Panc1 (cell line): ENCODE data around the gene ABCA1.

ENCODE experiments used
- POLR2AphosphoS5 ChIP-seq: IDR thresholded peaks from 2 replicates; pipeline ENCODE4 v1.6.1; 2012; ENCODE audit warnings: mild to moderate bottlenecking, low read depth, low read length, moderate library complexity
- REST ChIP-seq, 2 experiments: IDR thresholded peaks; 2 replicates each; pipeline ENCODE4 v1.6.1; 2011 to 2012; ENCODE audit warnings: low read depth in 2 of 2, control low read depth in 1 of 2, low read length in 1 of 2, mild to moderate bottlenecking in 1 of 2, moderate library complexity in 1 of 2; ENCODE audit not compliant: insufficient read depth in 1 of 2
- TF ChIP-seq, protein P1 (sequence below): fragments of 450-650 bp; IDR thresholded peaks from 2 replicates; pipeline ENCODE4 v1.5.1; 2017; ENCODE audit warnings: mild to moderate bottlenecking

DNA sequence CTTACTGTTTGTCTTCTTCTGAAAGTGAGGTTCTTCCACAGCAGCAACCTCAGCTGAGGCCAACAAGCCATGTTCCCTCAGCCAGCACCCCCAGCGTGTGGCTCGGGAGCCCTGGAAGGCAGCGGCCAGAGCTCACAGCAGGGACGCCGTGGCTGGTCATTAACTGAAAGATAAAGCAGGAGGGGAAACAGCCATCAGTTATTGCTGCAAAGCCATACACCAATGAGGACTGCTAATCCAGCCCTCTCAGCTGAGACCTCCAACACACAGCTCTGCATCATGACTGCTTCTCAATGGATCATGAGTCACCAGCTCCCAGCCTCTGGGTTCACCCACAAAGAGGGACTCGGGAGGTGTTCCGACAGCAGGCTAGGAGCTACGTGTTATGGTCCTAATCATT, 24.3 kb downstream of the ABCA1 start:
- TF ChIP-seq, protein P1, sequence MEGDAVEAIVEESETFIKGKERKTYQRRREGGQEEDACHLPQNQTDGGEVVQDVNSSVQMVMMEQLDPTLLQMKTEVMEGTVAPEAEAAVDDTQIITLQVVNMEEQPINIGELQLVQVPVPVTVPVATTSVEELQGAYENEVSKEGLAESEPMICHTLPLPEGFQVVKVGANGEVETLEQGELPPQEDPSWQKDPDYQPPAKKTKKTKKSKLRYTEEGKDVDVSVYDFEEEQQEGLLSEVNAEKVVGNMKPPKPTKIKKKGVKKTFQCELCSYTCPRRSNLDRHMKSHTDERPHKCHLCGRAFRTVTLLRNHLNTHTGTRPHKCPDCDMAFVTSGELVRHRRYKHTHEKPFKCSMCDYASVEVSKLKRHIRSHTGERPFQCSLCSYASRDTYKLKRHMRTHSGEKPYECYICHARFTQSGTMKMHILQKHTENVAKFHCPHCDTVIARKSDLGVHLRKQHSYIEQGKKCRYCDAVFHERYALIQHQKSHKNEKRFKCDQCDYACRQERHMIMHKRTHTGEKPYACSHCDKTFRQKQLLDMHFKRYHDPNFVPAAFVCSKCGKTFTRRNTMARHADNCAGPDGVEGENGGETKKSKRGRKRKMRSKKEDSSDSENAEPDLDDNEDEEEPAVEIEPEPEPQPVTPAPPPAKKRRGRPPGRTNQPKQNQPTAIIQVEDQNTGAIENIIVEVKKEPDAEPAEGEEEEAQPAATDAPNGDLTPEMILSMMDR, result no peak
- TF ChIP-seq REST (IDR thresholded peaks at IDR 0.05; ENCODE audit: insufficient read depth in 1 of 2, low read depth in 2 of 2, low read length in 1 of 2), result no peak
- TF ChIP-seq POLR2AphosphoS5, result no peak
